K562 (cell line): ENCODE results near the gene FDX2. TPM values are rescaled to one million over a fixed set of nuclear protein-coding genes. Genes with fewer than 3 reads are reported as not detected.
A peak's percentile ranks its signal among the peaks of the same experiment; 100 is the strongest.

Experiments used
- BRD9 ChIP-seq: fragments of 450-650 bp; IDR thresholded peaks from 2 replicates; pipeline ENCODE4 v1.6.1; 2018; ENCODE audit warnings: low read depth; ENCODE audit not compliant: partially characterized antibody
- DEAF1 ChIP-seq: fragments of 450-650 bp; formaldehyde crosslinking; IDR thresholded peaks from 2 replicates; pipeline ENCODE4 v1.4.0; 2020; ENCODE audit warnings: mild to moderate bottlenecking, moderate library complexity
- RNF2 ChIP-seq: sonication (generic); IDR thresholded peaks from 2 replicates; pipeline ENCODE4 v1.6.1; 2016
- SMAD2 ChIP-seq: fragments of 150-350 bp; IDR thresholded peaks from 2 replicates; pipeline ENCODE4 v1.6.1; 2014; ENCODE audit warnings: low read depth, mild to moderate bottlenecking, low read length
- TAF15 ChIP-seq: fragments of 200-400 bp; formaldehyde crosslinking; IDR thresholded peaks from 2 replicates; pipeline ENCODE4 v1.6.1; 2017; ENCODE audit warnings: mild to moderate bottlenecking, low read depth, low read length, moderate library complexity
- TFAM ChIP-seq: fragments of 250-450 bp; sonication (Bioruptor Pico); conservative IDR thresholded peaks from 2 replicates; pipeline ENCODE4 v1.5.0; 2021; ENCODE audit warnings: mild to moderate bottlenecking, moderate library complexity
- ZNF217 ChIP-seq: sonication (generic); formaldehyde crosslinking; IDR thresholded peaks from 2 replicates; pipeline ENCODE4 v1.8.0; 2022; ENCODE audit warnings: mild to moderate bottlenecking, missing genetic modification reagents
- ZNF224 ChIP-seq: sonication (generic); formaldehyde crosslinking; IDR thresholded peaks from 2 replicates; pipeline ENCODE4 v1.8.0; 2022; ENCODE audit warnings: mild to moderate bottlenecking, missing genetic modification reagents
- ZNF23 ChIP-seq: fragments of 250-450 bp; sonication (Bioruptor Pico); IDR thresholded peaks from 2 replicates; pipeline ENCODE4 v1.4.0; 2020; ENCODE audit warnings: mild to moderate bottlenecking
- ZNF253 ChIP-seq: fragments of 250-450 bp; sonication (Bioruptor Pico); conservative IDR thresholded peaks from 2 replicates; pipeline ENCODE4 v1.6.1; 2021; ENCODE audit warnings: mild to moderate bottlenecking
- ZNF398 ChIP-seq: fragments of 250-450 bp; sonication (Bioruptor Pico); IDR thresholded peaks from 2 replicates; pipeline ENCODE4 v1.8.0; 2021; ENCODE audit warnings: moderate library complexity, mild to moderate bottlenecking, inconsistent platforms
- polyA plus RNA-seq, 8 experiments: library from polyadenylated mRNA; depleted of rRNA in 4 of 8; stranded (reverse) in 5 of 8; unstranded in 3 of 8; fragments of >200 nt; fragmentation: Nextera tagmentation in 2 of 8; fragmentation: Illumina TruSeq in 1 of 8; extraction: Ambion mirVana in 2 of 8; extraction: Trizol in 1 of 8; gene quantifications; 2 replicates each; pipeline versions ENCODE4 v1.2.1 to v1.2.3, GENCODE V29; 2011 to 2014; ENCODE audit warnings: inconsistent platforms in 1 of 8, missing spikeins in 1 of 8
- total RNA-seq, 7 experiments: library from RNA; depleted of rRNA in 6 of 7; stranded (reverse); fragments of >200 nt in 6 of 7; fragmentation: Illumina TruSeq in 2 of 7; extraction: Trizol in 2 of 7; gene quantifications; 2 replicates each; pipeline versions ENCODE4 v1.2.1 to v1.2.3, GENCODE V29; 2011 to 2021; ENCODE audit warnings: low replicate concordance in 1 of 7
- TF ChIP-seq, protein P1 (sequence below): fragments of 450-650 bp; IDR thresholded peaks from 2 replicates; pipeline ENCODE4 v1.6.1; 2017; ENCODE audit warnings: antibody characterized with exemption
- TF ChIP-seq, protein P2 (sequence below): sonication (generic); formaldehyde crosslinking; IDR thresholded peaks from 2 replicates; pipeline ENCODE4 v1.8.0; 2023; ENCODE audit warnings: mild to moderate bottlenecking, missing genetic modification reagents
- TF ChIP-seq, protein P3 (sequence below), 3 experiments: fragments of 200-800 bp in 1 of 3; sonication (Bioruptor generic) in 1 of 3; sonication (generic) in 1 of 3; formaldehyde crosslinking in 1 of 3; IDR thresholded peaks; 2 replicates each; pipeline versions ENCODE4 v1.6.1 to v1.8.0; 2016 to 2022; ENCODE audit warnings: mild to moderate bottlenecking in 2 of 3, missing compliant biosample characterization in 2 of 3, missing genetic modification characterization in 2 of 3, missing genetic modification reagents in 1 of 3

FDX2 gene
- total and polyA plus RNA-seq, 9 of the 15 experiments (the other 6 are each of a cell fraction or from before 2014, with no cell fraction given) = 2.5 to 49.8 (median 29.7) TPM

- TF ChIP-seq, protein P1, sequence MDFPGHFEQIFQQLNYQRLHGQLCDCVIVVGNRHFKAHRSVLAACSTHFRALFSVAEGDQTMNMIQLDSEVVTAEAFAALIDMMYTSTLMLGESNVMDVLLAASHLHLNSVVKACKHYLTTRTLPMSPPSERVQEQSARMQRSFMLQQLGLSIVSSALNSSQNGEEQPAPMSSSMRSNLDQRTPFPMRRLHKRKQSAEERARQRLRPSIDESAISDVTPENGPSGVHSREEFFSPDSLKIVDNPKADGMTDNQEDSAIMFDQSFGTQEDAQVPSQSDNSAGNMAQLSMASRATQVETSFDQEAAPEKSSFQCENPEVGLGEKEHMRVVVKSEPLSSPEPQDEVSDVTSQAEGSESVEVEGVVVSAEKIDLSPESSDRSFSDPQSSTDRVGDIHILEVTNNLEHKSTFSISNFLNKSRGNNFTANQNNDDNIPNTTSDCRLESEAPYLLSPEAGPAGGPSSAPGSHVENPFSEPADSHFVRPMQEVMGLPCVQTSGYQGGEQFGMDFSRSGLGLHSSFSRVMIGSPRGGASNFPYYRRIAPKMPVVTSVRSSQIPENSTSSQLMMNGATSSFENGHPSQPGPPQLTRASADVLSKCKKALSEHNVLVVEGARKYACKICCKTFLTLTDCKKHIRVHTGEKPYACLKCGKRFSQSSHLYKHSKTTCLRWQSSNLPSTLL = no peak
- TF ChIP-seq TFAM (CRISPR knock-in tag) (no peak), BRD9 (peak; percentile 81), TAF15 (no peak), RNF2 (no peak), ZNF253 (CRISPR knock-in tag) (no peak), SMAD2 (no peak), DEAF1 (CRISPR knock-in tag) (peak; percentile 95), ZNF224 (CRISPR knock-in tag) (no peak), ZNF217 (CRISPR knock-in tag) (no peak), ZNF398 (CRISPR knock-in tag) (no peak), ZNF23 (CRISPR knock-in tag) (no peak)
- TF ChIP-seq, protein P2, sequence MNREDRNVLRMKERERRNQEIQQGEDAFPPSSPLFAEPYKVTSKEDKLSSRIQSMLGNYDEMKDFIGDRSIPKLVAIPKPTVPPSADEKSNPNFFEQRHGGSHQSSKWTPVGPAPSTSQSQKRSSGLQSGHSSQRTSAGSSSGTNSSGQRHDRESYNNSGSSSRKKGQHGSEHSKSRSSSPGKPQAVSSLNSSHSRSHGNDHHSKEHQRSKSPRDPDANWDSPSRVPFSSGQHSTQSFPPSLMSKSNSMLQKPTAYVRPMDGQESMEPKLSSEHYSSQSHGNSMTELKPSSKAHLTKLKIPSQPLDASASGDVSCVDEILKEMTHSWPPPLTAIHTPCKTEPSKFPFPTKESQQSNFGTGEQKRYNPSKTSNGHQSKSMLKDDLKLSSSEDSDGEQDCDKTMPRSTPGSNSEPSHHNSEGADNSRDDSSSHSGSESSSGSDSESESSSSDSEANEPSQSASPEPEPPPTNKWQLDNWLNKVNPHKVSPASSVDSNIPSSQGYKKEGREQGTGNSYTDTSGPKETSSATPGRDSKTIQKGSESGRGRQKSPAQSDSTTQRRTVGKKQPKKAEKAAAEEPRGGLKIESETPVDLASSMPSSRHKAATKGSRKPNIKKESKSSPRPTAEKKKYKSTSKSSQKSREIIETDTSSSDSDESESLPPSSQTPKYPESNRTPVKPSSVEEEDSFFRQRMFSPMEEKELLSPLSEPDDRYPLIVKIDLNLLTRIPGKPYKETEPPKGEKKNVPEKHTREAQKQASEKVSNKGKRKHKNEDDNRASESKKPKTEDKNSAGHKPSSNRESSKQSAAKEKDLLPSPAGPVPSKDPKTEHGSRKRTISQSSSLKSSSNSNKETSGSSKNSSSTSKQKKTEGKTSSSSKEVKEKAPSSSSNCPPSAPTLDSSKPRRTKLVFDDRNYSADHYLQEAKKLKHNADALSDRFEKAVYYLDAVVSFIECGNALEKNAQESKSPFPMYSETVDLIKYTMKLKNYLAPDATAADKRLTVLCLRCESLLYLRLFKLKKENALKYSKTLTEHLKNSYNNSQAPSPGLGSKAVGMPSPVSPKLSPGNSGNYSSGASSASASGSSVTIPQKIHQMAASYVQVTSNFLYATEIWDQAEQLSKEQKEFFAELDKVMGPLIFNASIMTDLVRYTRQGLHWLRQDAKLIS (CRISPR knock-in tag) = no peak
- TF ChIP-seq, protein P3, sequence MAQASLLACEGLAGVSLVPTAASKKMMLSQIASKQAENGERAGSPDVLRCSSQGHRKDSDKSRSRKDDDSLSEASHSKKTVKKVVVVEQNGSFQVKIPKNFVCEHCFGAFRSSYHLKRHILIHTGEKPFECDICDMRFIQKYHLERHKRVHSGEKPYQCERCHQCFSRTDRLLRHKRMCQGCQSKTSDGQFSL (CRISPR knock-in tag; IDR thresholded peaks at IDR 0.05) = 0 out of 2 replicates have a peak, but pooled peaks have one; percentile 33
- TF ChIP-seq, protein P3 (tag; IDR thresholded peaks at IDR 0.05) = no peak
These were observed 46.3 kb downstream of the FDX2 start (continued) for GRCh38 chr19:10269333-10270179.
